Adrenal gland (tissue), 5 donors: ENCODE data around the gene PBX1.

Source experiments
- POLR2A ChIP-seq, 2 donors: fragments of 450-650 bp; IDR thresholded peaks; one replicate each; pipeline ENCODE4 v1.6.1; 2017; ENCODE audit warnings: antibody characterized with exemption in 2 of 2, mild to moderate bottlenecking in 2 of 2, moderate library complexity in 1 of 2
- TF ChIP-seq, protein P1 (sequence below), 6 experiments: fragments of 450-650 bp in 4 of 6; fragments of 200-600 bp in 2 of 6; sonication (generic) in 1 of 6; IDR thresholded peaks; 1 replicate in 5 of 6; 2 replicates in 1 of 6; pipeline versions ENCODE4 v1.5.1 to v1.8.0; 2016 to 2021; ENCODE audit warnings: antibody characterized with exemption in 6 of 6, mild to moderate bottlenecking in 2 of 6, moderate library complexity in 1 of 6
- donor health status: DM: no; HTN: no; CAD: no.

DNA sequence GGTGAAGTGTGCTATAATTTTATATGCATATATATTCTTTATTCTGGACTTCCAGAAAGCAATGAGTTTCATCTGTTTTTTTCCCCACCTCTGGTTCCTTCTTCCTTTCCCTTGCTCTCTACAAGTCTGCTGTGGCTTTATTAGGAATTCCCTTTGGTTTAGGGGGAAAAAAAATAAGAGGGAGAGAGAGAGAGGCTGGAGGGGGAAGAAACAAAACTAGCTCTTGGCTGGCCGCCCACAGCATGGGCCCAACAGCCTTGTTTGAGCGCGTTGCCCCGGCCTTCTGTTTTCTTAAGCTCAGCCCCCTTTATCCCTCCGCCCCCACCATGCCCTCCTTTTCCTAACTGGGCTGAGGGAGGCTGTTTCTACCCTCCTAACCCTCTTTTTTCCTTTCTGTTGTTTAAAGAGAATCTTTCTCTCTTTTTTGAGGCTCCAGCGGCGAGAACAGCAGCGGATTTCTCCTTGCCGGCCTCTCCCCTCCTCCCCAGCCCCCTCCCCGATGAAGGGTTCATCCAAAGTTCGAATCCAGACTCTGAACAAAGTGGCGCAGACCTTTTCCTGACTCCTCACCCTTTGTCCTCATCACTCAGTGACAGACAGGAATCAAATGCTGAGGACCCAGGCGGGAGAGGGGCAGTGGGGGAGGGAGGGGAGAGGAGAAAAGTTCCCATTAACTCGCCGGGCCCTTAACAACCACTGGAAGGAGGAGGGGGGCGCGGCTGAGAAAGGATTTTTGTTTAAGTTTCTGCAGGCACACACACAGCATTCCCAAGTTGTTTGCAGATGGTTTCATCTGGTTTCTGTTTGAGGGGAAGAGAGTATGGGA is 29.7 kb downstream of the PBX1 start:
- TF ChIP-seq, protein P1, sequence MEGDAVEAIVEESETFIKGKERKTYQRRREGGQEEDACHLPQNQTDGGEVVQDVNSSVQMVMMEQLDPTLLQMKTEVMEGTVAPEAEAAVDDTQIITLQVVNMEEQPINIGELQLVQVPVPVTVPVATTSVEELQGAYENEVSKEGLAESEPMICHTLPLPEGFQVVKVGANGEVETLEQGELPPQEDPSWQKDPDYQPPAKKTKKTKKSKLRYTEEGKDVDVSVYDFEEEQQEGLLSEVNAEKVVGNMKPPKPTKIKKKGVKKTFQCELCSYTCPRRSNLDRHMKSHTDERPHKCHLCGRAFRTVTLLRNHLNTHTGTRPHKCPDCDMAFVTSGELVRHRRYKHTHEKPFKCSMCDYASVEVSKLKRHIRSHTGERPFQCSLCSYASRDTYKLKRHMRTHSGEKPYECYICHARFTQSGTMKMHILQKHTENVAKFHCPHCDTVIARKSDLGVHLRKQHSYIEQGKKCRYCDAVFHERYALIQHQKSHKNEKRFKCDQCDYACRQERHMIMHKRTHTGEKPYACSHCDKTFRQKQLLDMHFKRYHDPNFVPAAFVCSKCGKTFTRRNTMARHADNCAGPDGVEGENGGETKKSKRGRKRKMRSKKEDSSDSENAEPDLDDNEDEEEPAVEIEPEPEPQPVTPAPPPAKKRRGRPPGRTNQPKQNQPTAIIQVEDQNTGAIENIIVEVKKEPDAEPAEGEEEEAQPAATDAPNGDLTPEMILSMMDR (IDR thresholded peaks at IDR 0.05): no peak
- TF ChIP-seq POLR2A (IDR thresholded peaks at IDR 0.05): no peak
